ENCODE results near the gene MAD2L2.
"Not testable (repeated sequence)": the region's sequence is repeated elsewhere in the genome, so short reads cannot be mapped to it uniquely, and the experiment has no call there.

MAD2L2 gene

DNA sequence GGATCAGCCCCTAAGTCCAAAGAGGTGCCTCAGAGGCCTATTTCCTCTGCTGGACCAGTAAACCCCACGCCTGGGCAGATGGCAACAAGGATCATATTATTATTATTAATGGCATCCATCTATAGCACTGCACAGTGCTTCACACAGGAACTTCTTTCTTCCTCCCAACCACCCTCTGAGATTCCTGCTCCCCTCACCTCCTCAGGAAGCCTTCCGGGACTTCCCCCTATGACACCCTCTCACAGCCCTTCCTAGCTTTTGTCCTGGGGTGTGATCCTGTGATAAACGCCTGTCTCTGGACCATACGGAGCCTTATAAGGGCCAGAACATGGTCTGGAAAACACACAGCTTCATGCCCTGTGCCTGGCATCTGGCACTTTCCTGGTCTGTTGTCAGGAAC is 29.9 kb downstream of the MAD2L2 start:
- no peak for DNase-seq

DNA sequence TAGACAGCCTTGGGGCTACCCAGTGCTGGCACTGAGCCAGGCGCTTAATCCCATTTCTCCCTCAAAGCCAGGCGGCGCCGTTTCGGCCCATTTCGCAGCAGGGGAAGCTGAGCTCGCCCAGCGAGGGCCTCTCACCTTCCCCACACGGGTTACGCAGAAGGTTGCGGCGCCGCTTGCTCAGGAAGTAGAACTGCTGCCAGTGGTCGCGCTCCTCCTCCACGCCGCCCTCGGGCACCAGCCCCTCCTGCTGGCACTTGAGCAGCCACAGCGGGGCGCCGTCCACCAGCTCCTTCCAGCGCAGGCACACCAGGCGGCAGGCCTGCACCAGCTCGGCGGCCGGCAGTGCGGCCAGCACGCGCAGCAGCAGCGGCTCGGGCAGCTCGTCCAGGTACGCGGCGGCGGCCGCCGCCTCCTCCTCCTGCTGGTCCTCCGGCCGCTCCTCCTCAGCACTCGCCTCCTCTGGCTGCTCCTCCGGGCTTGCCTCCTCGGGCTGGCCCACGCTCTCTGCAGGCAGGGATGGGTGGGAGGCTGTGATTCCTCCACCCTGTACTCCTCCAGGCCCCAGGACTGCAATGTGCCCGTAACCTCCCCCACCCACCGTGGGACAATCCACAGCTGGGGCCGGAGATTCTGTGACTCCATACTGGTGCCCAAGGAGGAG is 30.5 kb downstream of the MAD2L2 start:
- DNase-seq: no peak

DNA sequence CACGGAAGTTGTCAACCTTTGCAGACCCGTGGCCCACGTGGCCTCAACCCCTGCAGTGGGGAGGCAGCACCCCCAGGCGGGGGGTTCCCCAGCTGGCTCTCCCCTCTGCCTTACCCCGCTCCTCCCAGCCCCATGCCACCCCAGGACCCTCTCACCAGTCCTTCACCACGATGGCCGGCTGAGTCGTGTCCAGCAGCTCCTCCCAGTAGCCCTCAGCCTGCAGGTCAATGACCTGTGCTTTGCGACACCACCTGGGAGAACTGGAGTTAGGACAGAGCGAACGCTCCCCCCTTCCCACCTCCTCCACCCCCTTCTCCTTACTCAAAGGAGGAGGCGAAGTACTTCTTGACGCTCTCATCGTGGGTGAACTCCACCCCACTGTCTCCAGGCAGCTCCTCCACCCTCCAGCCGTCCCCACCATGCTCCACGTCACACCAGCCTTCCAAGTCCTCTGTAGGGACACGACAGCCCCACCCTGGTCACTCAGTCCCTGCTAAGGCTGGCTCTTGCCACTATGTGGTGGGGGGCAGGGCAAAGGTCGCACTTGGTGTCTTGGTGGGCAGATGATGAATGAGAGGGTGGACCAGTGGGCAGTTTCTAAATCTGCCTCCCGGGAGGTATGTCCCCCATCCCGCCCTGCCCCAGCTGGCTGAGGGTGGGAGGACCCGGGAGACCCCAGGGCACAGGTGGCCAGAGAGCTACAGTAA is 31.2 kb downstream of the MAD2L2 start:
- DNase-seq: no peak

DNA sequence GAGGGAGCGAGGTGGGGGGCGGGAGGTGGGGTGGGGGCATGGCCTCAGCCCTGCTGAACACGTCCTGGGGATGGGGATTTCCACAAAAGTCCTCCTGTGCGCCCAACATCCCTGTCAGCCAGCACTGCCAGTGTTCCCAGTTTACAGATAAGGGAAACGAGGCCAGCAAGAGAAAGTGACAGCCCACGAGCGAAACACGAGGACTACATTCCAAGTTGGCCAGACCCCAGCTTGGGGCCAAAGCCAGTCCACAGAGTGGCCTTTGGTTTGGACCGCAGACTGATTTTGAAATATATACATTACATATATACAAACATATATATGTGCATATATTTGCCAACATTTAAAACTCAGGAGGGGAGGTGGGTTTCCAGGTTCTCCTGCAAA is 31.7 kb downstream of the MAD2L2 start:
- no peak for DNase-seq

DNA sequence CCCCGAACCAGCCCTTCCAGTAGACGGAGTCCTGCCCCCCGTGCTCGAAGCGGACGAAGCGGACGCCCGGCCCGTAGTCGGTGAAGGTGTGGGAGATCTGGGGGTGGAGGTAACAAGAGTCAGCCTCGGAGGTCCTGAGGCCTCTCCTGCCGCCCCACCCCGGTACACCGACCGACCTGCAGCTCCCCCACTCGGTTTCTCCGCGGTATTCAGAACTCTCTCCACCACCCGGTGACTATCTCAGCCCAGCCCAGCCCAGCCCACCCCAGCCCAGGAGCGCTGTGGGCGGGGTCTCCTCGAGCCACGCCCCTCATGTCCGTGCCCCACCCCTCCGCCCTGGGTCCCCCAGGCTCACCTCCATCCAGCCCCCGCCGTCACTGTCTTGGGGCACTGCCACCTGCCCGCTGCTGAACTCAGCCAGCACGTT is 32.2 kb downstream of the MAD2L2 start:
- no peak for DNase-seq

DNA sequence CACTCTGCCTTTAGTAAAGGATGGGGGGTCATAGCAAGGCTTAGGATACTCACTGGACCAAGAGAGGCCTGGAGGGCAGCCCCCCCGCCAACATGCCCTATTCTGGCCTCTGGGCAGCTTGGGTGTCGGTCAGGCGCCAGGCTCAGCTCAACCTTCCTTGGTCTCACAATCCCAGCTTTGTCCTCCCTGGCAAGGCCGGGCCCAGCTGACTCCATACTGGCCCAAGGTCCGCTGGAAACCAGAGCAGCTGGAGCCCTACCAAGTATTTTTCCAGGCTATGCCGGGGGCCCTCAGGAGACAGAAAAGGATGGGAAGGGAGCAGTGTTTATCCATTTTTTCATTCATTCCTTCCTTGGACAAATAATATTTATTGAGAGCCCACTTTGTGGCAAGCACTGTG is 32.9 kb downstream of the MAD2L2 start:
- no peak for DNase-seq

DNA sequence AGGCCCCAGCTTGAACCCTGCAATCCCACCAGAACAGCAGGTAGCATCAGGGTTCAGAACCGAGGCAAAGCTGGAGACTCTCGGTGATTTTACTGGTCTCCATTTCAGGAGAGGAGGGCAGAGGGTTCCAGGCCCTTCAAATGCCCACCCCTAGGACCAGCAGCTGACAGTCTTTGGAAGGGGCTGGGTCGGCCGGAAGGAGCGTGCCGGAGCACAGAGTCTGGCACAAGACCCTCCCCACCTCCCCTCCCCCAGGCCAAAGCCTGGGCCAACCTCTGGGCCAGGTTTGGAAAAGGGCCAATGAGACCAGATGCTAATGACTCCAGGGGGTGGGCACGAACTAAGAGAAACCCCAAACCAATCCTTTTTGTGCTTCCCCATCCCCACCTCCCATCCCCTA is 33.6 kb downstream of the MAD2L2 start:
- no peak for DNase-seq

DNA sequence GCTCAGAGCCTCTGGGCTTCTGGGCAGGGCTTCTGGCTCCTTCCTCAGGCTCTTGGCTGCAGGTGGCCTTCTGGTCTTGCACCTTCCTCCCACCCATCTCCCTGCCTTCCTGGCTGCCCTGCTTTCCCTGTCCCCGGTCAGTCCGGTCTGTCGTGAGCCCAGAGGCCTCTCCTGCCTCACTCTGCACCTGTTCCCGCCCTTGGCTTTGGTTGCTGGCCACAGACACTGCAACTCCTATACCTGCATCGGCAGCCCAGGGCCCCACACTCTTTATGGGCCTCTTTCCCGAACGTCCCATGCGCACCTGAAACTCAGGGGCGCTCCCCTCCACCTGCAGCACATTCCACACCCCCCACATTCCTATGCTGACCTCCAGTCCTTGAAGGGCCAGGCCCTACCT is 34.6 kb downstream of the MAD2L2 start:
- no peak for DNase-seq

DNA sequence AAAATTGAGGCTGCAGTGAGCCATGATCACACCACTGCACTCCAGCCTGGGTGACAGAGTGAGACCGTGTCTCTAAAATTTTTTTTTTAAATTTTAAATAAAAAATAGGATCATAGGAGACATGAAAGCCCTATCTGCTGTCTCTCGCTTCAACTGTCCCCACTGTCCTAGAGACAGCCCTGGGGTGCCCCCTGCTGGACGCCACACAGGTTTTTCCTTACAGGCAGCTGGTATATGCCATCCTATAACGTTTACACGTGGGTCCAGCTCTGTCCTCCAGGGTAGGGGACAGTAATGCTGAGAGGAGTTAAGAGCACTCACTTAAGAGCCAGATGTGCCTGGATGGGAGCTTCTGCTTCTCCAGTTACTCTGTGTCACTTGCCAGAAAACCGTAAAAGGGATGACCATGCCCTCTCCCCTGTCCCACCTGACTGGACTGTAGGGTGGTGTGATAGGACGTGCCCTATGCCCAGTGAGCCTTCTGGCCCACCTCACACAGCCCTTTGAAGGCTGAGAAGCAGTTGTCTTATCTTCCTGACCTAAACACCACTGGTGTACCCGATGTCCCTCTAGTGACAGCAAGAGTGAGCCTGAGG is 35.2 kb downstream of the MAD2L2 start:
- no peak for DNase-seq

DNA sequence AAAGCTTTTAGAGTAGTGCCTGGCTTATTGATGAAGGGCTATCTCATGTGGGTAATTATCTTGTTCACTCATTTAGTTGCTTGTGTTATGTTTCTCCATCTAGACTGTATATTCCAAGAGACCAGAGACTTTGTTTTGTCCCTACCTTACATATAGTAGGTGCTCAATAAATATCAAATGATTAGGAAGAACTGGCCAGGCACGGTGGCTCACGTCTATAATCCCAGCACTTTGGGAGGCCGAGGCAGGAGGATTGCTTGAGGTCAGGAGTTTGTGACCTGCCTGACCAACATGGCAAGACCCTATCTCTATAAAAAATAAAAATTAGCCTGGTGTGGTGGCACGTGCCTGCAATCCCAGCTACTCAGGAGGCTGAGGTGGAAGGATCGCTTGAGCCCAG is 35.7 kb downstream of the MAD2L2 start:
- no peak for DNase-seq

DNA sequence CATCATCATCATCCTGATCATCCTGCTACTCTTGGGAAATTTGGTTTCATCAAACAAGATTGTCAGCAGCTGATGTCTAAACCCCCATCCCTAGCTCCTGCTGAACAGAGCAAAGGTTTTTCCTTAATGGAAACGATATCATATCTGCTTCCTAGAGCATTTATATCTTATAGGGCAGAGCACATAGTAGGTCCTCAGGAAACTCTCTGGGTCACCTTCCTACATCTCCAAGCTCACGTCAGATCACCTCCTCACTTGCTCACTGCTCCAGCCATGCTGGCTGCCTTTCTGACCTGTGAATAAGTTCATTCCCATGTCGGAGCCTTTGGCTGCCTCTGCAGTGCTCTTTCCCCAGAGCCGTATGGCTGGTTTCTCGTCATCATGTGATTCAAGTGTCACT is 37.2 kb downstream of the MAD2L2 start:
- no peak for DNase-seq

DNA sequence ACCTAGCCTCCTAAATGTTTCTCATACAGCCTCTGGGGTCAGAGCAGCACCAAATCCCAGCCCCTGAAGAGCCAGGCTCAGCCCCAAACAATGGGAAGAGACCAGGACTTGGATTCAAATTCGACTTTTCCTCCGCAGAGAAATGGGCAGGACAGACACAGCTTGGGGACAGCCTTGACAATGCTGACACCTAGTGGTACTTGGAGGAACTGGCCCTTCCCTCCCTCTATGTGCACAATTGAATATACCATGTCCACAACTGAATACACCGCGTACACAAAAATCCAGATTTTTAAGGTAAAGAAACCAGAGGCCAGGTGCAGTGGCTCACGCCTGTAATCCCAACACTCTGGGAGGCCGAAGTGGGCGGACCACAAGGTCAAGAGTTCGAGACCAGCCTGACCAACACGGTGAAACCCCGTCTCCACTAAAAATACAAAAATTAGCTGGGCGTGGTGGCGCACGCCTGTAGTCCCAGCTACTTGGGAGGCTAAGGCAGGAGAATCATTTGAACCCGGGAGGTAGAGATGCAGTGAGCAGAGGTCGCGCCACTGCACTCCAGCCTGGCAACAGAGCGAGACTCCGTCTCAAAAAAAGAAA is 38.4 kb downstream of the MAD2L2 start:
- not testable (repeated sequence) for DNase-seq

DNA sequence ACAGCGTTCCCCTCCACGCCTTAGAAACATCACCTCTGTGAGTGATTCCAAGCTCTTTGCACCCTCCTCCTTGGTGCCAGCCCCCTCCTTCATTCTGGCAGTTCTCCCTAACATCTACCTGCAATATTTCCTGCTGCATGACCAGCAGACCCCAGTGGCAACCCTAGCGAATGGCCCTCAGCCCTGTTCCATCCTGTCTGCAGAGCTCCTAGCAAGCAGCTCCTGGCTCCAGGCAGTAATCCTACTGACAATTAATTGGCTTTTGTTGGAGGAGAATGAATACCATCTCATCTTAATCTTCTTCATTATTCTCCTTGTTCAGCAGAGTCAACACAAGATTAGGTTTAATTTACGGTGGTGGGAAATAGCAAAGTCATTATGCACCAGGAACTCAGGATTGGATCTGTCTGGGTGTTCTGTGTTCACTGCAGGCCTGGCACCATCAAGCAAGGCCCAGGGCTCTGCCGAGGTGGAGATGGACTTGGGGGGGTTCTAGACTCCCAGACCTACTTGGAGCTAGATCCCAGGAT is 39.1 kb downstream of the MAD2L2 start:
- DNase-seq: no peak

DNA sequence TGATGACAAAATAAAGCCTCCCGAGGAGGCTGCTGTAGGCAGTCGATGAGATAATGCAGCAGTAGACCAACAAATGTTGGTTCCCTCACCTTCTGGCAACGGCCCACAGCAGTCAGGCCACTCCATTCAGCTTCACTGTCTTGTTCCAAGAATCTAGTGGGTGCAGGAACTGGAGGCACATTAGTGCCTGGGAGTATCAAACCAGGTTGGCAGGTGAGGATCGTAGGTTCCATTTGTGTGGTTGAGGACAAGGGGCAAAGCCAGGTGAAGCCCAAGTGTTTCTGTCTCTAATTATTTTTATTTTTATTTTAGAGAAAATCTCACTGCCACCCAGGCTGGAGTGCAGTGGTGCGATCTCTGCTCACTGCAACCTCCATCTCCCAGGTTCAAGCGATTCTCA is 40.0 kb downstream of the MAD2L2 start:
- no peak for DNase-seq

DNA sequence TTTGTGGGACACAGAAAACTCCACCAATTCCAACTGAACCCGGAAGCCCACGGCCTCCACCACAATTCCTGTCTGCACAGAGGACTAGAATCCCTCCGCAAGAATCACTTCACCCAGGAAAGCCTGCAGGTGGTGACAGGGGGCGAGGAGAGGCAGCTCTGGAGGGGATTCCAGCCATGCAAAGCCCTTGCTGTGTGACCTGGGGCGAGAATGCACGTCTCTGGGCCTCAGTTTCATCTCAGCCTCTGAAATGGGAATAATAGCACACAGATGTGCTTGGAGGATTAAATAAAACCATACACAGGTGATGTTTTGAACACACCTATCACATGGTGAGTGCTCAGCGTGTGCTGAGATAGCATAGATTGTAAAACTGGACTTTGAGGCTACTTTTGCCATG is 40.8 kb downstream of the MAD2L2 start:
- no peak for DNase-seq

DNA sequence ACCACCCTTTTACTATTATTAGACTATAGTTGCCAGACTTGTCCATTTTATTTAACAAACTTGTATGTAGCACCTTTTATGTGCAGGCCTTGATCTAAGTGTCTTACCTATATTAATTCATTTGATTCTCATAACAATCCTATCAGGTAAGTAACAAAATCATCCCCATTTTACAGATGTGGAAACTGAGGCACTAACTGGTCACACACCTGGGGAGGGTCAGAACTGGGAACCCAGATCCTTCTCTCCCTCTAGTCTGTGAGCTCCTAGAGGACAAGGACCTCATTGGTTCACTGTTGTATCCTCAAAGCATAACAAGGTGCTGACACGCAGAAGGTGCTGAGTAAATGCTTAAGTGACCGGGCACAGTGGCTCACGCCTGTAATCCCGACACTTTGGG is 41.6 kb downstream of the MAD2L2 start:
- DNase-seq: no peak

DNA sequence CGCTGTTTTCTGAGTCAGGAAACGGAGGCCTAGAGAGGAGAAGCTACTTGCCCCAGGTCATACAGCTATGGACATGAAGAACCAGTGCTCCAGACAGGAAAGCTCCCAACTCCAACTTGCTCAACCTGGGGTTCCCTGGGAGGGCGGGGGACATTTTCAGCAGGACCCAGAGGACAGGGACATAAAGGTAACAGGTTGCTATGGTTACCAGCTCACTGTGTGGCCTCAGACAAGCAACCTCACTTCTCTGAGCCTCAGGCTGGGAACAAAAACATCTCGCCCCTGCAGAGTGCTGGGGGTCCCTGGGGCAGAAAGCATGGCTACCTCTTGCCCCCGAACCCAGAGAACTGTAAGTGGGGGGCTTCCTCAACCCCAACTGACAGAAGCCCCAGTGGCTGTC is 42.8 kb downstream of the MAD2L2 start:
- DNase-seq: no peak

DNA sequence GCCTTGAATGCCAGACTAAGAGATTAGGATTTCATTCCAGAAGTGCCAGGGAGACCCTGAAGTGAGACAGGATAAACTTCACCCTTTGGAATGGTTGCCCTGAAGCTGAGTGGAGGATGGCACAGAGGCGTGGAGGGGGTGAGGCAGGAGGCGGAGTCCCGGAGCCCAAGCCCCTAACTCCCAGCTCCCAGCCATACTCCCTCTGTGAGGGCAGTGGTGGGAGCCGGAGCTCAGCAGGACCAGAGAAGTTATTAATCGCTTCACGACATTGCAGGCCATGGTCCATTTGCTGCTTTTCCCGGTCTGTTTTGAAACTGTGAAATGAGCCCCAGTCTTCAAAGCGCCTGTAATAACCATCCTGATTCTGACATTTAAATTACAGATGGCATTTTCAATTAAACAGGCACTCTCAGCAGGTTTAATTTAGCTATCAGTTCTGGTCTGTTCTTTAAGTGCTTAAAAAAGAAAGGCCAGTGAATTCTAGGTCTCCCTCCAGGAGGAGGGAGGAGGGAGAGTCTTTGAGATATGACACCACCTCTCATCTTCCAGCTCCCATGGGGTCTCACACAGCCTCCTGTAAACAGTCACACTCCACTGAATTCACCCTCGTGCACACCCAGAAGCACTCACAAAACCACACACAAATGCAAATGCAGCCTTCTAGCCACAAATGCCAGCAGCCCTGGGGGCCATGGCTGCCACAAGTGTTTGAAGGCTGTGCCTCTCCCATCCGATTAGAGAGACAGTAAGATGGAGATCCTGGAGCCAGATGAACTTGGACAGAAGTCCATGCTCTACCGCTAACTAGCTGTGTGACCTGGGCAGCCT is 46.4 kb downstream of the MAD2L2 start:
- DNase-seq: no peak

DNA sequence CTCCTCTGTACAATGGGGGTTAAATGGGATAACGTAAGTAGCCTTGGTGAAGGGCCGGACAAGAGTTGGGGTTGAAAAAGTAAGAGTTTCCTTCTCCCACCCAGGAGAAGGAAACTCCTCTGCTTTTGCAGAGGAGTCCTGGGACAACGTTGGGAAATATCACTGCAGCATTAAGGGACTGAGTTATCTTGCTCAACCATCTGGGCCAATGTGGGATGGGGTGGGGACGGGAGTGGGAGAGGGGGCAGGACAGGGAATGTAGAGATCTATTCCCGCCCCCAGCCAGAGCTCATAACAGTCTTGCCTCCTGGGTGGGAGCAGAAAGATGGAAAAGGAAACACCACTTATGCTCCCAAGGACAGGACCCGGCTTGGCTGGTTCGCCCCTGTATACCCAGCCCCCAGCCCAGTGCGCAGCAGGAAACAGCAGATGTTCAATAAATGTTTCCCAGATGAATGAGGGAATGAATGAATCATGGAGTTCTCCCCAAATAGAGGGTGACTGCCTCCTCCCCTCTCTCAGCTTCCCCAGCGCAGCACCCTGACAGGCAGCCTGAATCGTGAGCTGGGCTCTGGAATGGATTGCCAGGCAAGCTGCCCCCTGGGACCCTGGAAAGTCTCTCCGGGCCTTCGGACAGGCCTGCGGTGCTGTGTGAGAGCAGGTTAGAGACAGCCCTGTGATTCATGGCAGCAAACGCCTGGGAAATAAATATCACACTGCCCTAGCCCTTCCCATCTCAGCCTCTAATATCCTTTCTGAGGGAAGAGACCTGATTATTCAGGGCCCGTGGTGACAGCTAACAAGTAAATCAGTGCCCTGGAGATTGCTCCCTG is 51.5 kb downstream of the MAD2L2 start:
- no peak for DNase-seq

DNA sequence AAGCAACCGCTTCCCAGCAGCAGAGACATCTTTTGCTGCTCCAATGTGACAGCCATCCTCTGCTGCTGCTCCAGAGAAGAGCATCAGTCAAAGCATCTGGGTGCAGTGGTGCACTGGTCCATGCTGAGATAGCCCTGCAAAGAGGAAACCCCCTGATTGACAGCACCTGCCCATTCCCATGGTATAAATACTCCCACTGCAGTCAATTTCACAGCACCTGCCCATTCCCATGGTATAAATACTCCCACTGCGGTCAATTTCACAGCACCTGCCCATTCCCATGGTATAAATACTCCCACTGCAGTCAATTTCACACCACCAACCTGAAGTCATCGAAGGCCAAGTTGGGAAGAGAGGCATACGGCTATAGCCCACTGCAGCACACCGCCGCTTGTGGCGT is 52.2 kb downstream of the MAD2L2 start:
- DNase-seq: no peak

DNA sequence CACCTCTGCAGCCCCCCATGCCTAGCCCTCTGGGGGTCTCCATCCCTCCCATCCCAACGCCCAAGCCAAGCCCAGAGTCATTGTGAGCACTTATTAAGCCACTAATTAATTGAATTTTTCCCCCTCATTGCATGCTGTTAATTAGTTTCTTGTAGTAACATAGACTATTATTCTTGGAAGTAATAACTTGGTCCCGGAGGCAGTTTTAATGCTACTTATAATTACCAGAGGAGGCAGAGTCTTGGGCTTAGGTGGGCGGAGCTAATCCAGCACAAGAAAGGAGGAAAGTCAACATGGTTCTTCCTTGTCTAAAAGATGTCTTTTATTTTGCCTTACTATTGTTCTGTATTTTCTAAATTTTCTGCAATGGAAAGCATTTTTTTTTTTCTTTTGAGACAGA is 54.4 kb downstream of the MAD2L2 start:
- no peak for DNase-seq

Measured in cortex of kidney (tissue), 1 donor.